DOHH2 (cell line): ENCODE measurements around the gene PRELID1.

Experiments
- EZH2phosphoT487 ChIP-seq: fragments of 200-600 bp; sonication (generic); IDR thresholded peaks from 2 replicates; pipeline ENCODE4 v1.6.1; 2017; ENCODE audit warnings: borderline replicate concordance, mild to moderate bottlenecking, antibody characterized with exemption, low read length, moderate library complexity, mixed read lengths
- TF ChIP-seq, protein P1 (sequence below): fragments of 200-600 bp; sonication (generic); IDR thresholded peaks from one replicate; pipeline ENCODE4 v1.5.1; 2014; ENCODE audit warnings: antibody characterized with exemption, mild to moderate bottlenecking, low read depth, low read length; ENCODE audit not compliant: poor library complexity, severe bottlenecking

DNA sequence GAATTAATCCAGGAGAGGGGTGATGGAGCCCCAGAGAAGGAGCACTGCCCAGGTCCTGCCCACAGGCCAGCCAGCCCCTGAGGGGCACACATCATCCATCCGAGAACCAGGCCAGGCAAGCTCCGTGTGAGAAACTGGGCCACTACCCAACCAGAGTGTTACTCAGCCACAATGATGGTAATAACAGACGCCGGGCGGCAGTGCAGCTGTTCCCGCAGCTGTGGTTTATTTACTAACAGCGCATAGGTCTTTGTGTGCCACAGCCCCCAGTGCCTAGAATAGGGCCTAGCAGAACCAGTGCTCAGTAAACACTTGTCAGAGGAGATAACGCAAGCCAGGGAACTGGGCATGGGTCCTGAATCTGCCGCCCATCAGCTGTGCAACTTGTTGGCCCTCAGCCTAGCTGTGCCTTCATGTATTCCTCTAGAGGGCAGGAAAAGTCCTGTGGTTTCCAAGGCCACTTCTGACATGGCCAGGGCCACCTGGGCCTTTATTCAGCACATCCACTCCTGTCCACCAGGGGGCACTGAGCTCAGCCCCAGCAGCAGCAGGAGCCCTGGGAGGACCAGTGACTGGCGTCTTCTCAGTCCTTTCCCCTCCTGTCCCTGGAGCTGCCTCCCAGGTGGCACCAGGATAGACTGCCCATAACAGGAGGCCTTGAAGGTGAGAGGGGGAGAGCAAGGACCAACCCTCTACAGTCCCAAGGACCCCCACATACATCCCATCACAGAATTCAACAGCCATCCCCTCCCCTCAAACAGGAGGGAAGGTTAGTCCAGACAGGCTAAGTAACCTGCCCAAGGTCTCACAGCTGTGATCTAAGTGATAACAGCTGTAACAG lies 6.0 kb downstream of the PRELID1 start:
- TF ChIP-seq, protein P1, sequence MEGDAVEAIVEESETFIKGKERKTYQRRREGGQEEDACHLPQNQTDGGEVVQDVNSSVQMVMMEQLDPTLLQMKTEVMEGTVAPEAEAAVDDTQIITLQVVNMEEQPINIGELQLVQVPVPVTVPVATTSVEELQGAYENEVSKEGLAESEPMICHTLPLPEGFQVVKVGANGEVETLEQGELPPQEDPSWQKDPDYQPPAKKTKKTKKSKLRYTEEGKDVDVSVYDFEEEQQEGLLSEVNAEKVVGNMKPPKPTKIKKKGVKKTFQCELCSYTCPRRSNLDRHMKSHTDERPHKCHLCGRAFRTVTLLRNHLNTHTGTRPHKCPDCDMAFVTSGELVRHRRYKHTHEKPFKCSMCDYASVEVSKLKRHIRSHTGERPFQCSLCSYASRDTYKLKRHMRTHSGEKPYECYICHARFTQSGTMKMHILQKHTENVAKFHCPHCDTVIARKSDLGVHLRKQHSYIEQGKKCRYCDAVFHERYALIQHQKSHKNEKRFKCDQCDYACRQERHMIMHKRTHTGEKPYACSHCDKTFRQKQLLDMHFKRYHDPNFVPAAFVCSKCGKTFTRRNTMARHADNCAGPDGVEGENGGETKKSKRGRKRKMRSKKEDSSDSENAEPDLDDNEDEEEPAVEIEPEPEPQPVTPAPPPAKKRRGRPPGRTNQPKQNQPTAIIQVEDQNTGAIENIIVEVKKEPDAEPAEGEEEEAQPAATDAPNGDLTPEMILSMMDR = peak; percentile 98
- no peak for TF ChIP-seq EZH2phosphoT487
